MV-4-11 (cell line): ENCODE measurements around the gene KIZ.

Experiments used
- DNase-seq: peaks from one replicate; lab custom pipeline; 2025; lab: John Stamatoyannopoulos, UW

The KIZ gene

GRCh38 chr20:21125849-21126580, at the start of gene KIZ:
TSS of gene KIZ (plus strand) at chr20:21126082. CDS start at chr20:21126116, 34 bp downstream.
- DNase-seq: peak; percentile 83

DNA sequence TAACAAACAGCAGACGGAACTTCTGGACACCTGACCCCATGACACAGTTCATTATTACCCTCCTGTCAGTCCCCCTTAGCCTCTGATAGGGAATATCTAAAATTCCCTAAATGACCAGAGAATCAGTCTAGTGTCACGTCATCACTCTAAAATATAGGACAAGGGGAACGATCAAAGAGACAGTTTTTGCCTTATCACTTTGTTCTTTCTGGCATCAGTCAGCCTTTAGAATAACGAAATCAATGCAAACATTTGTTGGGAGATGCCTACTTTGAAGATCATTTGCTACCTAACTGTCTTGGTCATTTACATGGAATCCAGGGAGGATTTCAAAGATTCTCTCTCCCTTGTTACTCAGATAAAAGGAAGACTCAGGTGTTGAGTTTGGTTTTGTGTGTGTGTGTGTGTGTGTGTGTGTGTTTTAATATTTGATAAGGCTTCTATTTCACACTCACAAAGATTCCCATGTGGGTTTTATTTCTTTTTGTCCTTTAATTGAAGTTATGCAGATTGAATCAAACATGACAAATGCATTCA, 48.0 kb upstream of the KIZ start:
- no peak for DNase-seq

DNA sequence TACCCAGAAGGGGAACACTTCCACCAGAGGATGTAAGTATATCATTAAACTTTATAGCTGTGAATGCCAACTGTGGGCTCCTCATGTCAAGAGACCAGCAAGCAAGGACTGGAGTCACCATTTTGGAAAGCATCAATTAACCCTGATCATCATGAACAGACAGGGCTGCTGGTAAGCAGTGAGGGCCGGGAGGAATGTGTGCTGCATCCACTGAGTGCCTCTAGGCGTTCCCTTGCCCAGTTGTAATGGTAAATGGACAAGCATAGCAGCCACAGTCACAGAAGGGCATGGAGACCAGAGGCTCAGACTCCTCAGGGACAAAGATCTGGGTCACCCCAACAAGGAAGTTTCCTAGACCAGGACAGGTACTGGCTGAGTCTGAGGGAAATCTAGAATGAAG, 43.3 kb upstream of the KIZ start:
- DNase-seq: no peak

DNA sequence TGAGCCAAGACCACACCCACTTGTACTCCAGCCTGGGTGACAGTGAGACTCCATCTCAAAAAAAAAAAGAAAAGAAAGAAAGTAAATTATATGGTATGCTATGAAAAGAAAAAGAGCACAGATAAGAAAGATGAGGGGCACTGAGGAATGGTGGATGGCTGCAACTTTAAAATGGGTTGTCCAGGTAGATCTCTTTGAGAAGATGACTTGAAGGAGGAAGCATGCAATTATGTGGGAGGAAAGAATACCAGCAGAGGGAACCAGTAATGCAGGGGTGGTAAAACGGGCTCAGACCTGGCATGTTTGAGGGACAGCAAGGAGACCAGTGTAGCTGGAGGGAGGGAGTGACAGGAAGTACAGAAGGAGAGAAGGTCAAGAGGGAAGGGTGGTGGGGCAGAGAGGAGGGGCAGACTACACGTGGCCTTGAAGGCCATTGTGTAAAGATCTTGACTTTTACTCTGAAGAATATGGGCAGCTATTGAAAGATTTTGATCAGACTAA, 42.0 kb upstream of the KIZ start:
- DNase-seq: peak; percentile 33

DNA sequence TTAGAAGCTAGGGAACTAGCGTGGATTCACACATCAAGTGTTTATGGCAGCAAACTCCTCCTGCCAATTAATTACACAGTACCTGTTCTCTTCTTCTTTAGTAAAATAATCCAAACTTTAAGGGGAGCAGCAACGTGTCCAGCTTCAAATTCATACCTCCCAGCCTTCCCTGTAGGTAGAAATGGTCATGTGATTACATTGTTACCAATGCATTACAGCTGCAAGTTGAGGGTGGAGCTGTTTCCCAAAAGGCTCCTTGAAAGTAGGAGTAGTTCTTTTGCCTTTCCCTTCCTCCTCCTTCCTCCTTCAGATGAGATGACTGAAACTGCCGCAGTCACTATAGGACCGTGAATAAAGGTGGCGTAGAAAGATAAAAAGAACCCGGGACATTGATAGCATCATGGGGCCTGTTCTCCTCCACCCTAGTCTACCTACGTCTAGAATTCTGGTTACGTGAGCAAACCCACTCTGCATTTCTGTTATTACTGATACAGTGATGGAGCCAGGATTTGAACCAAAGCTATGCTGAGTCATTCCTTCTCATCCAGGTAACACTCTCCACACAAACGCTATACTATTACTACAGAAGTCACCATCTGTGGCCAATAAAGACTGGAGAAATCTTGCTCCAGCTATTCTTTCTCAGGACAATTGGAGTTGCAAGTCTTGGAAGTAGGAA, 37.9 kb upstream of the KIZ start:
- DNase-seq: no peak

DNA sequence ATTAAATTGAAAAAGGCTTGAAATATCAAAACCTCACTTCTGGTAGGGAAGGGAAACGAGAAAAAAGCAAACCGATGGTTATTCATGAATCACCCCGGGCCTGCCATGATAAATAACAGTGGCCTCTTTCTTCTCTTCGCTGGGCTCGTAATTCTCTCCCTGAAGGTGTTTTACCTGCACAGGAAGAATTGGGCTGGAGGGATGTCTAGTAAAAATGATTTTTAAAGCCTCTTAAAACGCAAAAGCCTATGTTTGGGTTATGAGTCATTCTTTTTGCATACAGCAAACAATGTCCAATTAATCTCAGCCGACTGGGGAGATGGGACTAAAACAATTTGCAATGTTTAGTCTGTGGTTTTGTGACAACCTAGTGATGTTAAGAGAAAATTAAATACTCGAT, 36.5 kb upstream of the KIZ start:
- DNase-seq: no peak

- DNase-seq: peak; percentile 93
These were observed 35.7 kb upstream of the KIZ start for GRCh38 chr20:21090111-21090618.

GRCh38 chr20:21090721-21091120, 35.2 kb upstream of the KIZ start:
- DNase-seq: no peak

DNA sequence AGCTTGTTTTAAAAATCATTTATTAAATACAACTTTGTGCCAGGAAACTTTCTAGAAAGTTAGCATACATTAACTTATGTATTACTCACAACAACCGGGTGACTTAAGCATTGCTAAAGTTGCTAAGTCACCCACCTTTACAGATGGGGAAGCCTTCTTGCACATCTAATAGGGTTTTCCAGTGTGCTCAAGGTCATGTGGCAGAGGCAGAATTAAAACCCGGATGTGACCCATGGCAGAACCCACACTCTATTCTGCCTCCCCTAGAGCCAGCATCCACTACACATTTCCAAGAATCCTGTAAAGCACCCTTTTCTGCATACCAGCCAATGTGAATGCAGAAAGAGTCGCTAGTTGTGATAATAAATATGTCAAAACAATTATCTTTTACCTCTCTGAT, 33.1 kb upstream of the KIZ start:
- DNase-seq: no peak

DNA sequence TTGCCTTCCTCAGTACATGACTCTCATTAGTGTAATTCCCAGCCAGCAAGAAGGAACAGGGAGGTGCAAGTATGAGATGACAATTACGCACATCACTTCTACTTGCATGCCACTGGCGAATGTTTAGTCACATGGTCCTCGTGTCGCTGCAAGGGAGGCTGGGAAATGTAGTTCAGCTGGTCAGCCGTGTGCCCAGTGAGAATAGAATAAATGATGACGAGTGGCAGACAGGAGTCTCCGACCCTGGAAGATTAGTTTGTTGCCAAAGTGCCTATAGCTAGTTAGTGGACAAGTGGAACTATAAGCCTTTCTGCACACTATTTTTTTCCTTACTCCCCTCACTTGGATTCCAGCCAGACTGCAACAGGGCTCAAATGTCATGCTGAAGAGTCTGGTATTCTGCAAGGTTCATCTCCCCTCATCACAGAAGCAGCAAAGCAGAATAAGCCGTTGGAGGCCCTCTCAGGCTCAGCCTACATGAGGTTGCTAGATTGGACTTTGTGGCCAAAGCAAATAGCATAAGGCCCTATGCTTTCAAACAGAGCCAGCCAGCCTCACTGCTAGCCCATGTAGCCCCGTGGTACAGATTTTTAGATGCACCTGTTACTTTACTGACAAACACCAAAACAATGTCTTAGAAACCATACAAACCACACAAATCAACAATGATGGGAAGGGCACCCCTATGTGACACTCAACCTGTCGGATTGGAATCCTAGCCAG, 29.4 kb upstream of the KIZ start:
- peak; percentile 71 for DNase-seq

DNA sequence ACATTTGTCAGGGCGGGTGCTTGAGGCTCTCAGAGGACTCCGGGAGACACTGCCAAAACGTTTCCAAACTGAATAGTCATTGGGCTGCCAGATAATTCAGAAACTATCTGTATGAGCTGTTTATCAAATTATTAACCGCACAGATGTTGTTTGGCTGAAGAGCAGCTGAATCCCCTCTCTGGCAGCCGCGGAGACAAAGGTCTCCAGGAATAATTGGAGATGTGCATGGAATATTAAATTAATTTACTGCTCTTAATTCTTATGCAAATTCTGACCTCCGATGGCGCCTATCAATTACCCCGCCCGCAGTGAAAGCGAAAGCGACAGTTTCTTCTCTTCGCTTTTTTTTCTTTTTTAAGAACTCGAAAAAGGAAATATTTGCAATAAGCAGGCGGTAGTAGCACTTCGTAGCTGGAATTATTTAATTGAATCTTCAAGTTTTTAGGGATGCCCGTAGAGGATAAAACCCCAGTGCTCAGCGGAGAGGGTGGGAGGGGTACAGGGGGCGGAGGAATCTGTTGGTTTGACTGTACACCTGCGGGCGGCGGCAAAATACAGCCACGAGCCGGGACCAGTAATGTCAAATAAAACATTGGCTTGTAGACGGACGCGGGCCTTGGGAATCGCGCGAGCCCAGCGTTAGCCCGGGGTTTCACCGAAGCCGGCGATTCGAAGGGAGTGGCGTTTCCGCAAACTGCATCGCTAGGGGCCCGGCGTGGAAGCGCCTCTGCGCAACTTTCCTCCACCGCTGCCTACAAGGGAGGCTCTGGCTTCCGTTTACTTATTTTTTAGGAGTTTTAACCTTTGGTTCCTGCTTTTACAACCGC, 25.9 kb upstream of the KIZ start:
- DNase-seq: peak; percentile 42

DNA sequence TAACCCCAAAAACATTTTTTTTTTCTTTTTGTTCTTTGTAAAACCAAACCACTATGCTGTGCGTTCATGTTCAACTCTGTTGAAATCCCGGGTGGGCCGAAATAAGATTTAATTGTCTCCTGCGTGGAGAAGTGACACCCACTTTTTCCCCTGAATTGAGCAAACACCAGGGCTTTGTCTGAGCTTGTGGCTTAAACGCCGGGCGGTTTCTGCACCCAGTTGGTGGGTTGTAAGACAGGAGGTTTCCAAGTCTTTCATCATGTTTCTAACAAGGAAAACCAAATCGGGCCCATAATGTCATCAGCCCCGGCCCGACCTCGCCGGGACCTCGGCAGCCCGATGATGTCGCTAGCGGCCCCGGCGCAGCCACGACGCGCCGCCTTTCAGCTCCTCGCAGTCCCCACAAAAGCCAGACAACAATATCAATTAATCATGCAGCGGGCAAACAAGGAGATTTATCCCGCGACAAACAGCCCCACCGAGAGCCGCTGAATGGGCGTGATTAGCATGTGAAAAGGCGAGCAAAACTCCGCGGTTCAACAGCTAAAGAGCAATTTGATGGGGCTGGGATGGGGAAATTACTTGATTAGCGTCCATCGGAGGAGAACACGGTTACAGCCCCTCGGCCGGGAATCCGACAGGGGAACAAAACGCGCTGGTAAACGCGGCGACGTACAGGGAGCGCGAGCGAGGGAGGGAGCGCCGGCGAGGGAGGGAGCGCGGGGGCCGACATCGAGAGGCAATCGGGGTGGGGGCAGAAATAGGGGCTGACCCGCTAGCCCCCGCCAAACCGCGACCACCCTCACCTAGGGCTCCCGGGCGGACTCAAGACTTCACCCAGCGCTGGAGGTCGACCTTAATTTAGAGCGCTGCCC, 25.1 kb upstream of the KIZ start:
- DNase-seq: peak; percentile 97

DNA sequence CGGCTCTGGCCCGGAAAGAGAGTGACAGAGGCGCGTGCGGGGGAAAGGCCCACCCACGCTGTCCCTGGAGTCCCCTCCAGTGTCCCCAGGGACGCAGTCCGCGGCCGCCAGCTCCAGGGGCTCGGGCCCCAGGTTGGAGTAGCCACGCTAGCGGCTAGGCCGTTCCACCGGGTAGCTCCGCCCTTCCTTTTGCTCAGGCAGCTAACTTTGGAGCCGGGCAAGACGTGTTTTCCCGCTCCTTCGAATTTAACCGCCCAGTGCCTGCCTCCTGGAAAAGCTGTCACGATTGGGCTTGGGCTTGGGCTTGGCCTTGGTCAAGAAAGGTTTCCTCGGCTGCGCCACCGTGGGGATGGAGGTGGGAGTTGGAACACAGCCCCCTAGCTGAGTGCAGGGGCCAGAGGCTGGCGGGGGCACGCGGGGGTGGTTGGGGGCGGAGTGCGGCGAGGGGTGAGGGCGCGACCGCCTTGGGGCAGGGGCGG, 24.4 kb upstream of the KIZ start:
- no peak for DNase-seq

GRCh38 chr20:21101932-21102575, 23.8 kb upstream of the KIZ start:
- DNase-seq: peak; percentile 15

GRCh38 chr20:21102603-21103311, 23.1 kb upstream of the KIZ start:
- DNase-seq: peak; percentile 48

DNA sequence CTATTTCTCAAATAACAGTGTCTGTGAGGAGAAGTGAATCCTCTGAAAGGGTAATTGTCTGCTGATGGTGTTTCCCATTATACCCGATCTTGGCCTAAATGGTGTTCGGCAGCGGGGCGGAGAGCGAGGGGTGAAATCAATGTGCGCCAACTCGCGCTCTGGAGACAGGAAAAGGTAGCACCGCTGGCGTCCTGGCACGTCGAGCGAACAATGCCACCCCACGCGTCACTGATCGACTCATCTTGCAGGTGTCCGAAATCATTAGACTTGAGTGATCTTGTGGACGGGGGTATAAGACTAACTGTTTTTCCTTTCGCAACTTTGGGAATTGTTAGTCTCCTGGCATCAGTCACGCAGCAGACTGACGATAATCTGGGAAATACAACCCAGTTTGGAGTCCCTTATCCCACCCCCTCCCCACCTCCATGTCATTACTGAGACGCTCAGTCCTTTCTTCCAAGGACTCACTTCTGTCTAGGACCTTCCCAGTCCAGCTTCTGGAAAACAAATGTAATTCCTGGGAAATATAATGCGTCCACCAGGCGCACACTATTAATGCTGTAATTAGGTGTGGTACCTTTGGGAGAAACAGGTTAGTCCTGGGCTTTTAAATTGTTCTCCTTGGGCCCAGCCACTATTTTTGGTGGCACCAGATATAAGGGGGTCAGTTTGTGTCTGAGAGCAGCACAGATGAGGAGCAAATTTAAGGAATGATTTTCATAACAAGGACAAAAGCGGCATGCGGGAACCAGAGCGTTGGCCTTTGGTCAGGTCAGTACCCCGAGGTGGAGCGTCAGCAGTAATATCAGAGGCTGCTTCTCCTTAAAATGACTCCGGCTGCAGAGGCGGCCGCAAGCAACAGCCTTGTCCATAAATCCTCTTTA, 22.1 kb upstream of the KIZ start:
- DNase-seq: no peak

GRCh38 chr20:21104466-21104761, 21.5 kb upstream of the KIZ start:
- DNase-seq: no peak

GRCh38 chr20:21104921-21105320, 21.0 kb upstream of the KIZ start:
- DNase-seq: no peak
